ENCODE data around the gene PRDM7. TPM values are rescaled to one million over a fixed set of nuclear protein-coding genes. Genes with fewer than 3 reads are reported as not detected.

The PRDM7 gene
- total RNA-seq, 1 donor from 2014 or later: not detected

GRCh38 chr16:90019543-90020259, 57.4 kb downstream of the PRDM7 start:
- DNase-seq: peak; percentile 62
- peak; percentile 60 to 73 for ATAC-seq
- intact Hi-C loops (cut with DNase I): no loop called here

GRCh38 chr16:90018652-90019542, 58.2 kb downstream of the PRDM7 start, which contains the start of gene DBNDD1:
Gene DBNDD1, minus strand, starts transcription at chr16:90019456. Its CDS starts 115 bp downstream, at chr16:90019341.
- H3K4me3 ChIP-seq: peak within 1 kb of the TSS; percentile 64
- peaks cover 36% of the 10 kb centered on the region for H3K4me1 ChIP-seq
- H3K36me3 ChIP-seq: no peaks in the 10 kb centered on the region
- H3K27me3 ChIP-seq (ENCODE audit: low read depth): peaks cover 10% of the 10 kb centered on the region
- peak within 1 kb of the TSS; percentile 46 for H3K27ac ChIP-seq
- DNase-seq (no peak), ATAC-seq (peak; percentile 10 to 49)
- intact Hi-C loops (cut with DNase I): no loop called here
- TF ChIP-seq CTCF (IDR thresholded peaks at IDR 0.05): no peak
- H3K9me3 ChIP-seq: no peaks in the 10 kb centered on the region

More at GRCh38 chr16:90019543-90020259, 57.4 kb downstream of the PRDM7 start:
- no peaks in the 10 kb centered on the region for H3K9me3 ChIP-seq
- H3K27me3 ChIP-seq (ENCODE audit: low read depth): peaks cover 10% of the 10 kb centered on the region
- H3K27ac ChIP-seq: peak overlapping the region; percentile 46
- no peaks in the 10 kb centered on the region for H3K36me3 ChIP-seq
- TF ChIP-seq CTCF (IDR thresholded peaks at IDR 0.05): no peak
- H3K4me3 ChIP-seq: peak overlapping the region; percentile 64
- peaks cover 36% of the 10 kb centered on the region for H3K4me1 ChIP-seq

GRCh38 chr16:90018297-90018651, 58.9 kb downstream of the PRDM7 start:
- Histone ChIP-seq H3K4me1 (peaks cover 33% of the 10 kb centered on the region), H3K4me3 (peak overlapping the region; percentile 64), H3K27me3 (ENCODE audit: low read depth) (peaks cover 10% of the 10 kb centered on the region), H3K36me3 (no peaks in the 10 kb centered on the region), H3K27ac (no peak overlapping the region), H3K9me3 (no peaks in the 10 kb centered on the region)
- no peak for ATAC-seq
- intact Hi-C loops (cut with DNase I): no loop called here
- DNase-seq: no peak
- no peak for TF ChIP-seq CTCF (IDR thresholded peaks at IDR 0.05)

- no peak for ATAC-seq
- H3K4me1 ChIP-seq: peaks cover 19% of the 10 kb centered on the region
- no peaks in the 10 kb centered on the region for H3K36me3 ChIP-seq
- H3K27me3 ChIP-seq (ENCODE audit: low read depth): peaks cover 10% of the 10 kb centered on the region
- no peak for DNase-seq
- intact Hi-C loops (cut with DNase I): no loop called here
- TF ChIP-seq CTCF (IDR thresholded peaks at IDR 0.05): no peak
- H3K9me3 ChIP-seq: no peaks in the 10 kb centered on the region
- no peak overlapping the region for H3K4me3 ChIP-seq
- no peak overlapping the region for H3K27ac ChIP-seq
Observed at GRCh38 chr16:90016339-90016950, 60.7 kb downstream of the PRDM7 start.

GRCh38 chr16:90015586-90016338, 61.4 kb downstream of the PRDM7 start:
- TF ChIP-seq CTCF (IDR thresholded peaks at IDR 0.05): no peak
- Histone ChIP-seq H3K27me3 (ENCODE audit: low read depth) (peaks cover 10% of the 10 kb centered on the region), H3K4me3 (no peak overlapping the region), H3K27ac (no peak overlapping the region), H3K4me1 (peaks cover 14% of the 10 kb centered on the region), H3K36me3 (no peaks in the 10 kb centered on the region), H3K9me3 (no peaks in the 10 kb centered on the region)
- no peak for ATAC-seq
- DNase-seq: no peak
- intact Hi-C loops (cut with DNase I): no loop called here
